Measurements from ENCODE around the gene APOA5. TPM values are rescaled to one million over a fixed set of nuclear protein-coding genes. Genes with fewer than 3 reads are reported as not detected.

APOA5 gene
- total and polyA plus RNA-seq, 2 of the 13 experiments (the other 11 are each of a cell fraction or from before 2014, with no cell fraction given) = 44.0 to 49.1 TPM

DNA sequence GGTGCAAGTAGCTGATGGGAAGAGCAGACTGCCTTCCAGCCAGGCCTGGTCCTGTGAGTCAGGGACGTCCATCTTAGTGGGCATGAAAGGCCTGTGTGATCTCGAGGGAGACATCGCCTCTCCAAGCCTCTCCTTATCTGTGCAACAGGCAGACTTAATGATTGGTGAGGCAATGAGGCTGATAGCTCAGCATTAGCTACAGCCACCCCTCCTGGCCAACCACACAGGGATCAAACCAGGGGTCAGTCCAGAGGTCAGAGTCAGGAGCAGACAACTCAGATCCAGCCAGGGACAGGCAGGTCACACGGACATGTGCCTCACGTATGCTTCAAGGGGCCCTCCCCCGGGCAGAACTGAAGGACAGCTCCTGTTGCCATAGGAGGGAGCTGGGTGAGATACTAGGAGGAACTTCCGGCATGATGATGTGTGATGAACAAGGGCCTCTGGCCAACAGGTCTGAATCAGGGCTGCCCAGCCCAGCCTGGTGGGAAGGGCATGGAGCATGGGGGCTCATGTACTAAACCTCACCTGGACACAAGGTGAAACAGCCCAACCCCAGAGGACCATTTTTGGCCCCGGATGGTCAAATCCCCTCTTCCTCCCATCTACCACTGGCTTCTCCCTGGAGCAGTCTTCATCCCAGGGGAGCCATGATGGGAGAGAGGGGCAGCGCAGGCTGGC lies 35.2 kb upstream of the APOA5 start (continued):
- TF ChIP-seq ARID2 (CRISPR knock-in tag; IDR thresholded peaks at IDR 0.05; ENCODE audit: borderline replicate concordance) (no peak), TRIM24 (CRISPR knock-in tag; IDR thresholded peaks at IDR 0.05) (no peak), RFX5 (IDR thresholded peaks at IDR 0.05; ENCODE audit: low read depth, low read length) (no peak), MIXL1 (CRISPR knock-in tag; IDR thresholded peaks at IDR 0.05) (peak; percentile 96), ERF (CRISPR knock-in tag; IDR thresholded peaks at IDR 0.05) (peak; percentile 90), POLR2A (IDR thresholded peaks at IDR 0.05; ENCODE audit: insufficient read depth in 1 of 2, low read depth in 2 of 2, low read length in 2 of 2) (peak in 1 of 2 experiments; percentile 54; a peak in 2 of 4 replicates), JUN (CRISPR knock-in tag; IDR thresholded peaks at IDR 0.05) (no peak; the same call in 1 of the 2 replicates), ZNF143 (CRISPR knock-in tag; IDR thresholded peaks at IDR 0.05) (no peak), NFKBIZ (CRISPR knock-in tag; IDR thresholded peaks at IDR 0.05) (0 out of 2 replicates have a peak, but pooled peaks have one; percentile 67), JDP2 (CRISPR knock-in tag; IDR thresholded peaks at IDR 0.05; ENCODE audit: borderline replicate concordance) (no peak; the same call in 1 of the 2 replicates), ZNF766 (CRISPR knock-in tag; IDR thresholded peaks at IDR 0.05; ENCODE audit: borderline replicate concordance) (no peak), ZNF484 (CRISPR knock-in tag; IDR thresholded peaks at IDR 0.05; ENCODE audit: borderline replicate concordance, low read depth) (no peak), DR1 (CRISPR knock-in tag; IDR thresholded peaks at IDR 0.05) (peak; percentile 55; the same call in 1 of the 2 replicates), ZNF678 (CRISPR knock-in tag; IDR thresholded peaks at IDR 0.05) (no peak), FLYWCH1 (CRISPR knock-in tag; IDR thresholded peaks at IDR 0.05) (no peak), ESRRA (CRISPR knock-in tag; IDR thresholded peaks at IDR 0.05; ENCODE audit: low read depth) (peak; percentile 97), ZNF556 (CRISPR knock-in tag; IDR thresholded peaks at IDR 0.05; ENCODE audit: borderline replicate concordance) (peak; percentile 64), NONO (IDR thresholded peaks at IDR 0.05) (no peak), NONO (CRISPR knock-in tag; conservative IDR thresholded peaks at IDR 0.05) (peak; percentile 92), ZNF660 (CRISPR knock-in tag; IDR thresholded peaks at IDR 0.05; ENCODE audit: borderline replicate concordance, low read depth) (no peak)
- TF ChIP-seq, protein P1, sequence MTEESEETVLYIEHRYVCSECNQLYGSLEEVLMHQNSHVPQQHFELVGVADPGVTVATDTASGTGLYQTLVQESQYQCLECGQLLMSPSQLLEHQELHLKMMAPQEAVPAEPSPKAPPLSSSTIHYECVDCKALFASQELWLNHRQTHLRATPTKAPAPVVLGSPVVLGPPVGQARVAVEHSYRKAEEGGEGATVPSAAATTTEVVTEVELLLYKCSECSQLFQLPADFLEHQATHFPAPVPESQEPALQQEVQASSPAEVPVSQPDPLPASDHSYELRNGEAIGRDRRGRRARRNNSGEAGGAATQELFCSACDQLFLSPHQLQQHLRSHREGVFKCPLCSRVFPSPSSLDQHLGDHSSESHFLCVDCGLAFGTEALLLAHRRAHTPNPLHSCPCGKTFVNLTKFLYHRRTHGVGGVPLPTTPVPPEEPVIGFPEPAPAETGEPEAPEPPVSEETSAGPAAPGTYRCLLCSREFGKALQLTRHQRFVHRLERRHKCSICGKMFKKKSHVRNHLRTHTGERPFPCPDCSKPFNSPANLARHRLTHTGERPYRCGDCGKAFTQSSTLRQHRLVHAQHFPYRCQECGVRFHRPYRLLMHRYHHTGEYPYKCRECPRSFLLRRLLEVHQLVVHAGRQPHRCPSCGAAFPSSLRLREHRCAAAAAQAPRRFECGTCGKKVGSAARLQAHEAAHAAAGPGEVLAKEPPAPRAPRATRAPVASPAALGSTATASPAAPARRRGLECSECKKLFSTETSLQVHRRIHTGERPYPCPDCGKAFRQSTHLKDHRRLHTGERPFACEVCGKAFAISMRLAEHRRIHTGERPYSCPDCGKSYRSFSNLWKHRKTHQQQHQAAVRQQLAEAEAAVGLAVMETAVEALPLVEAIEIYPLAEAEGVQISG (CRISPR knock-in tag; IDR thresholded peaks at IDR 0.05) = peak; percentile 86
- TF ChIP-seq, protein P2, sequence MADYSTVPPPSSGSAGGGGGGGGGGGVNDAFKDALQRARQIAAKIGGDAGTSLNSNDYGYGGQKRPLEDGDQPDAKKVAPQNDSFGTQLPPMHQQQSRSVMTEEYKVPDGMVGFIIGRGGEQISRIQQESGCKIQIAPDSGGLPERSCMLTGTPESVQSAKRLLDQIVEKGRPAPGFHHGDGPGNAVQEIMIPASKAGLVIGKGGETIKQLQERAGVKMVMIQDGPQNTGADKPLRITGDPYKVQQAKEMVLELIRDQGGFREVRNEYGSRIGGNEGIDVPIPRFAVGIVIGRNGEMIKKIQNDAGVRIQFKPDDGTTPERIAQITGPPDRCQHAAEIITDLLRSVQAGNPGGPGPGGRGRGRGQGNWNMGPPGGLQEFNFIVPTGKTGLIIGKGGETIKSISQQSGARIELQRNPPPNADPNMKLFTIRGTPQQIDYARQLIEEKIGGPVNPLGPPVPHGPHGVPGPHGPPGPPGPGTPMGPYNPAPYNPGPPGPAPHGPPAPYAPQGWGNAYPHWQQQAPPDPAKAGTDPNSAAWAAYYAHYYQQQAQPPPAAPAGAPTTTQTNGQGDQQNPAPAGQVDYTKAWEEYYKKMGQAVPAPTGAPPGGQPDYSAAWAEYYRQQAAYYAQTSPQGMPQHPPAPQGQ (CRISPR knock-in tag; IDR thresholded peaks at IDR 0.05; ENCODE audit: borderline replicate concordance) = no peak
- TF ChIP-seq, protein P3, sequence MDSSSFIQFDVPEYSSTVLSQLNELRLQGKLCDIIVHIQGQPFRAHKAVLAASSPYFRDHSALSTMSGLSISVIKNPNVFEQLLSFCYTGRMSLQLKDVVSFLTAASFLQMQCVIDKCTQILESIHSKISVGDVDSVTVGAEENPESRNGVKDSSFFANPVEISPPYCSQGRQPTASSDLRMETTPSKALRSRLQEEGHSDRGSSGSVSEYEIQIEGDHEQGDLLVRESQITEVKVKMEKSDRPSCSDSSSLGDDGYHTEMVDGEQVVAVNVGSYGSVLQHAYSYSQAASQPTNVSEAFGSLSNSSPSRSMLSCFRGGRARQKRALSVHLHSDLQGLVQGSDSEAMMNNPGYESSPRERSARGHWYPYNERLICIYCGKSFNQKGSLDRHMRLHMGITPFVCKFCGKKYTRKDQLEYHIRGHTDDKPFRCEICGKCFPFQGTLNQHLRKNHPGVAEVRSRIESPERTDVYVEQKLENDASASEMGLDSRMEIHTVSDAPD (CRISPR knock-in tag; IDR thresholded peaks at IDR 0.05) = peak; percentile 77; the same call in 1 of the 2 replicates
- TF ChIP-seq, protein P4, sequence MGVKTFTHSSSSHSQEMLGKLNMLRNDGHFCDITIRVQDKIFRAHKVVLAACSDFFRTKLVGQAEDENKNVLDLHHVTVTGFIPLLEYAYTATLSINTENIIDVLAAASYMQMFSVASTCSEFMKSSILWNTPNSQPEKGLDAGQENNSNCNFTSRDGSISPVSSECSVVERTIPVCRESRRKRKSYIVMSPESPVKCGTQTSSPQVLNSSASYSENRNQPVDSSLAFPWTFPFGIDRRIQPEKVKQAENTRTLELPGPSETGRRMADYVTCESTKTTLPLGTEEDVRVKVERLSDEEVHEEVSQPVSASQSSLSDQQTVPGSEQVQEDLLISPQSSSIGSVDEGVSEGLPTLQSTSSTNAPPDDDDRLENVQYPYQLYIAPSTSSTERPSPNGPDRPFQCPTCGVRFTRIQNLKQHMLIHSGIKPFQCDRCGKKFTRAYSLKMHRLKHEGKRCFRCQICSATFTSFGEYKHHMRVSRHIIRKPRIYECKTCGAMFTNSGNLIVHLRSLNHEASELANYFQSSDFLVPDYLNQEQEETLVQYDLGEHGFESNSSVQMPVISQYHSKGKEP (CRISPR knock-in tag; IDR thresholded peaks at IDR 0.05) = no peak

Measured in HepG2 (cell line).